HG03521 (cell line): Measurements from ENCODE around the gene DNAJC15.

Experiments used
- ATAC-seq: cut with Tn5 transposase; IDR thresholded peaks from one replicate; pipeline ENCODE4 v1.9.1; 2021; ENCODE audit warnings: mild to moderate bottlenecking, moderate library complexity; ENCODE audit not compliant: unreplicated experiment

DNAJC15 gene

DNA sequence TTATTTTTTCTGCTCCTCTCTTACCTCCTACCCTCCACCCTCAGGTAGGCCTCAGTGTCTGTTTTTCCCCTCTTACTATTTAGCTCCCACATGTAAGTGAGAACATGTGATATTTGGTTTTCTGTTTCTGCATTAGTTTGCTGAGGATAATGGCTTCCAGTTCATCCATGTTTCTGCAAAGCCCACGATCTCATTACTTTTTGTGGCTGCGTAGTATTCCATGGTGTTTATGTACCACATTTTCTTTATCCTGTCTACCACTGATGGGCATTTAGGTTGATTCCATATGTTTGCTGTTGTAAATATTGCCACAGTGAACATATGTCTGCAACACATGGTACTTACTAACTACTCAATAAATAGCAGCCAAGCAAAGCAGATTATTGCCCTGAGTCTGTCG is 56.8 kb downstream of the DNAJC15 start:
- ATAC-seq, result no peak

- no peak for ATAC-seq
Measured at GRCh38 chr13:43081866-43082265, 58.5 kb downstream of the DNAJC15 start.

GRCh38 chr13:43083750-43084149 is 60.4 kb downstream of the DNAJC15 start:
- ATAC-seq, result no peak

DNA sequence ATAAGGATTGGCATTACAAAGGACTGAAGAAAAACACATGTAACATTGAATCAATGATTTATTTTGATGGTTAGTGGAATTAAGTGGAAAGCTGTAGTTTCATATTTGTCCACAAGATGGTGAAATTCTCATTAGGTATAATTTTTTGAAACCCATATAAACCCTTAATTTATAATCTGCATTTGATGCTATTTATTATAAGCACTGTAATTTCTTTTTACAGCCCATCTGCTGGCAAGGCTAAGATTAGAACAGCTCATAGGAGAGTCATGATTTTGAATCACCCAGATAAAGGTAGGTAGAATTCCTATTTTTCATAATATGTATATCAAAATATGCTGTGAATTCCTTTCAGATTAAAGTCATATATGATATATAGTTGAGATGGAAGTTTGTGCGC is 62.2 kb downstream of the DNAJC15 start:
- ATAC-seq, result no peak

GRCh38 chr13:43086181-43086580 is 62.8 kb downstream of the DNAJC15 start:
- no peak for ATAC-seq

DNA sequence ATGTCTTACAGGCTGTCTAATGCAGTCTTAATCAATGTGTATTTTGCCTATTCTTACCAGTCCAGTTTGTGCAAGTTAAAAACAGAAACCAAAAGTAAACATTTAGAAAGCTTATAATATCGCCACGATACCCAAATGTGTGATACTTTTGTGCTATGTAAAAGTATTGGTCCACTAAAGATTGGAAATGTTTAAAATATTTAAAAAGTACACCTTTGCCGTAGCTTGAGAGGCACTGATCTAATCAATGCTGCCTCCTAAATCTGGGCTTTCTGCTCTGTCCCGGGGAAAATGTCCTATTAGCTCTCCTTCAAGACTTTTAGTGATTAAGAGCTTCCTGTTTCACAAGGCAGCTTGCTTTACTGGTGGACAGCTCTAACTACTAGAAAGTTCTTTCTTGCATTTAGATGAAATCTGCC is 64.7 kb downstream of the DNAJC15 start:
- no peak for ATAC-seq

DNA sequence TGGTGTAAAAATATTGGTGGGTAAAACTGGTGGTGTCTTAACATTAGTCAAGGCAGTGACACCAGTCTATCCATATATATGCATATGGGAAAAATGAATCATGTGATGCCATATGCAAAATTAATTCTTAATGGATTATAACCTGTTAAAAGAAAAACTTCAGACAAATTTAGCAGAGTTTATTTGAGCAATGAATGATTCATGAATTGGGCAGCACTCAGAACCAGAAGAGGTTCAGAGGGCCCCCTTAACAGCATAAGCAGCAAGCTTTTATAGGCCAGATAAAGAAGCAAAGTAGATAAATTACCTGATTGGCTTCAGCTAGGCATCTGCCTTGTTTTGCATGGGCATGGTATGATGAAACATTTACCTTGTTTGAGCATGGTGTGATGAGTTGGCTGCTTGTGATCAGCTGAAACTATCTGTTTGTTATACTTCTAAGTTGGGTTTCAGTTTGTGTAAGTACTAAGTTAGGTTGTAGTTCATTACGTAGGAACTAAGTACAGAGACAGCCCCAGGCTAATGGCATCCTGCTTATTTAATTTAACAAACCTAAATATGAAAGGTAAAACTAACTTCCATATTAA is 66.6 kb downstream of the DNAJC15 start:
- no peak for ATAC-seq

DNA sequence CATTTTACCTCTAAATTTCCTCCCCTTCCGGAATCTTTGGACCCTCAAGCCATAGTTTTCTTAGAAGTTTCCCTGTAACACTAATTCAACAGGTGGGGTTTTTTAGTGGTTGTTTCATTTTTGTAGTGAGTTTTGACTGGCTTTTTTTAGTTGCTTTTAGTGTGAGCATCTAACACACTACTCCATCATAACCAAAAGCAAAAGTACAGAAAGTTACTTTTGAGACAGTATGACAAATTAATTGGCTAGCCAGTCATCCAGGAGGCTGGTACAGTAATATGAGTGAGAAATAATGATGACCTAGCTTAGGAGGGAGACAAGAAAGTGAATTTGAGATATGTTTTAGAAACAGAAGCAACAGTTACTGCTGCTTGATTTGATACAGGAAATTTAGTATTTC is 71.5 kb downstream of the DNAJC15 start:
- ATAC-seq, result peak; percentile 67

DNA sequence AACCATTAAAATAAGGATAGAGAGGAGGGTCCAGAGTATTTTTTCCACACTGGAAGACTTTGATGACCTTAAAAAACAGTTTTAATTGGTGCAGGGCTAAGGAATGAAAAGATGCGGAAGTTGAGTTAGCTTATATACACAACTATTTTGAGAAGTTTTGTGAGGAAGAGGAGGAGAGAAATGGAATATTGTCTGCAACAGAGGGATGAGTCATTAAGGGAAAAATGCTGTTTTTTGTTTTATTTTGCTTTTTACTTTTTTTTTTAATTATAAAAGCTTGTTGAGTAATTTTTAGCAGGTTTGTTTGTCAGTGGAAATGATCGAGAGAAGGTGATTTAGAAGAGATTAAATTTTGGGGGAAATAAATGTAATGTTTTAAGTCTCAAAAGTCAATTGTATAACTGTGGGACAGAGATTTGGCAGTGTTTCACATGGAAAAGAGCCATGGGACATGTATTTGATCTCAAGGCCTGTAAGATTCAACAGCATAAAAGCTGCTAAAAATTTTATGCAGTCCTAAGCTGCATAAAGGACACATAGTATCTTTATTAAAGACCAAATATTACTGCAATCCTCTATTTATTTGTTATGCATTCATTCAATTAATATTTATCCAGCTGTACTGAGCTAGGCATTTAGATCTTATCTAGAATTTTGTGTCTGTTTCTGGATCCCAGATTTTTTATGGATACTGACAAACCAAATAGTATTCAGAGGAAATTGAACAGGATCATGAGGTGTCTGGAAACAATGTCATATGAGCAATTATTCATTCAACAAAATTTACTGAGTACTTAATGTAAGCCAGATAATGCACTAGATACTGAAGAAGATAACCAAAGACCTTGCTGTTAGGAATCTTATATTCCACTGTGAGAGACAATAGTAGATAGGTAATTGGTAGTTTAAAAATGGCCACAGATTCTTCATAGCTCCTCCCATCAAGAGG is 72.7 kb downstream of the DNAJC15 start:
- no peak for ATAC-seq

DNA sequence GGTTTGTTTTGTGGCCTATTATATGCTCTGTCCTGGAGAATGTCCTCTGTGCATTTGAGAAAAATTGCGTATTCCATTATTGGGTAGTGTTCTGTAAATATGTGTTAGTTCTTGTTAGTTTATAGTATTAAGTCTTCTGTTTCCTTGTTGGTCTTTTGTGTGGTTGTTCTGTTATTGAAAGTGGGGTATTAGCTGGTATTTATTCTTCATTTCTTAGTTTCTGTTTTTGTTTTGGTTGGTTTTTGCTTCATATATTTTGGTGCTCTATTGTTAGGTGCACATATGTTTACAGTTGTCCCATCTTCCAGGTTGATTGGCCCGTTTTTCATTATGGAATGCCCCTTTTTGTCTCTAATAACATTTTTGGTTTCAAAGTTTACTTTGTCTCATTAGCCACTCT is 77.3 kb downstream of the DNAJC15 start:
- ATAC-seq, result no peak

GRCh38 chr13:43102304-43102703 is 78.9 kb downstream of the DNAJC15 start:
- no peak for ATAC-seq

- ATAC-seq, result no peak
Measured at GRCh38 chr13:43107780-43108179, 84.4 kb downstream of the DNAJC15 start.

DNA sequence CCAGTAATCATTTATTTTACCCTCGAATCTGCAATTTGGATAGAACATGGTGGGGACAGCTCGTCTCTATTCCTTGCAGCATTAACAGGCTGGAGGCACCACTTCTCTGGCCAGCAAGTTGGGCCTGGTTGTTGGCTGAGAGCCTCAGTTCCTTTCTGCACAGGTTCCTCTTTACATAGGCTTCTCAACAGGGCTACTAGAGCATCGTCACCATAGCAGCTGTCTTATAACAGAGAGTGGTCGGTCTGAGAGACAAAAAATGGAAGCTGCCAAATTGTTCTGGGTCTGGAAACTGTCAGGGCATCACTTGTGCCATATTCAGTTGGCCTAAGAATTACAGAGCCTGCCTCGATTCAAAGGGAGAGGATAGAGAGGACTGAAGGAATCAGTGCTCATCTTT is 86.7 kb downstream of the DNAJC15 start:
- ATAC-seq, result no peak

DNA sequence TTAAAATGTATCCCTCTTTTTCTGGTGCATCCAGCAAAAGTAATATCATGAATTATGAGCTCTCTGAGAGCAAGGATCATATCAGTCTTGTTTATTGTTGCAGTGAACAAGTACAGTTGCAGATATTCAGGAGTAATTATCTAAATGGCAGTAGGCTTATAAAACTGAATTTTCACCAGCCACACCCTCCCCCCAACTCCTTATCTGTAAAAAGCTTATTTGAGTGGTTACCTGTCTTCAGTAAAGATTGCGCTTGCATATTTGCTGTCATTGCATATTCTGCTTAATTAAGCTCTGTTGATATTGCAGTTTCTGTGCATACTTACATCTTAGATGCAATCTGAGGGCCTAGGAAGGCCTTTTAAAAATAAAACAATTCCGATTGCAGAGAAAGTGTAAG is 87.3 kb downstream of the DNAJC15 start:
- no peak for ATAC-seq

DNA sequence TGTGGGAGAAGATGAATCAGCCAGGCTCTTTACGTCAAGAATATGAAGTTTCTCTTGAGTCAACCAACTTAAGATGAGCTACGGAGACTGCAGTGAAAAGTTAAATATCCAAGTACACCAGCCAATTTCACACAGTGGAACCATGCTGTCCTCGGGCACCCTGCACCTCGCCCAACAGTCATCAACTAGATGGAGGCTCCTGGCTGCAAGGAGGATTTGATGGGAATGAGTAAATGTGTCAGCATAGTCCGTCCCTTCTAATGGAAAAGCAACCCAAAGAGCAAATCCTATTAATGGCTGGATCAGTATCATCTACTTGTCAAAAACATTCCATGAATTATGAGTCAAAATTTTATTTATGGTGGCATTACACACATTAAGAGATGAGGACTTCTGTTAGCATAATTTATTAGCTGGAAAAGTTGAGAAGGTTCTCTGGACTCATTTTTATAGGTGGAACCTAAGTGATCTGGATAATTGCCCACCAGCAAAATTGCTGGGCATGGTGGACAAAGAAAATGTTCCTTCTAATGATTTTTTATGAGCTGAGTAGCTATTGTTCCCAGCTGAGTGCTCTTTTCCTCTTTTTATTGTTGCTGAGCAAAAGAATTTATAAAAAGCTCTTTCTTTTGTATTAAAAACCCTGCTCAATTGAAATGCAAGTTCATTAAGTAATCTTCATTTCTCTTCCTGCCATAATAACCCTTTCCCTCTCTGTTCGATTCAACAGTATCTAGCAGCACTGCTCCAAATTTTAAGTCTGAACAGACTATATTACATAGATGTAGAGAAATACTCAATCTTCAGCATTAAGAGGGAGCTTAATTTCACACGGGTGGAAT is 88.4 kb downstream of the DNAJC15 start:
- no peak for ATAC-seq

- no peak for ATAC-seq
Measured at GRCh38 chr13:43113603-43114002, 90.2 kb downstream of the DNAJC15 start.

- no peak for ATAC-seq
Measured at GRCh38 chr13:43114504-43114903, 91.1 kb downstream of the DNAJC15 start.

GRCh38 chr13:43115141-43115540 is 91.8 kb downstream of the DNAJC15 start:
- no peak for ATAC-seq

- ATAC-seq, result no peak
Measured at GRCh38 chr13:43116242-43116641, 92.9 kb downstream of the DNAJC15 start.

DNA sequence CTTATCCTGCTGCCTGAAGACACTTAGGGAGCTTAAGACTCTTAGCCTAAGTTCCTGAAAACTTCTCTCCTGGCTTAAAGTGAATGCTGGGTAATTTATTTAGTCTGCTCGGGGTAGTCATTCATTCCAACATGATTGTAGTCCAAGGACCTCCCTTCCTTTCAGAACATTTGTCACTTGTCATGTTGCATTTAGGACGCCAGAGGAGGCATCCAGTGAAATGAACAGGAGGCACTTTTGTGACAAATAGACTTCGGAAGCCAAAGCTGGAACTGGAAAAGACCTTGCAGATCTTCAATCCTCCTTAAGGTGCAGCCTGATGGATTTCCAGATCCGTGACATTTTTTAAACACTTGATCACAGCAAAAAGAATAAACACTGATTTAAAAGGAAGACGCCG is 95.1 kb downstream of the DNAJC15 start:
- ATAC-seq, result no peak

DNA sequence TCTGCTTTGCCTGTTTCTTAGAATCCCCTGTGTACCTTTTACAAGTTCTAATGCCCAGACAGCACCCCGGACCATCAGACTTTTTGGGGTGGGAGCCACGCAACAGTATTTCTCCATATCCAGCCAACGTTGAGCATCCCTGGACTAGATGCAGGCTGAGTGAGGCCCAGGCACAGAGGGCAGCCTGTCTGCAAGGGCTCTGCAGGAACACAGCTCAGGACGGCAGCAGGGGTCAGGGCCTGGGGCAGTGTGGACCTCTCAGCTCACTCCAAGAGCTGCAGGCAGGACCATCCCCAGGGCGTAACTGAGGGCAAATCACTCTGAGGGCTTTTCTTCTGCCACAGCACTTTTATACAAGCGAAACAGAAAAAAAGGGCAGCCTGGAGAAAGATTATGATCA is 95.8 kb downstream of the DNAJC15 start:
- ATAC-seq, result no peak

DNA sequence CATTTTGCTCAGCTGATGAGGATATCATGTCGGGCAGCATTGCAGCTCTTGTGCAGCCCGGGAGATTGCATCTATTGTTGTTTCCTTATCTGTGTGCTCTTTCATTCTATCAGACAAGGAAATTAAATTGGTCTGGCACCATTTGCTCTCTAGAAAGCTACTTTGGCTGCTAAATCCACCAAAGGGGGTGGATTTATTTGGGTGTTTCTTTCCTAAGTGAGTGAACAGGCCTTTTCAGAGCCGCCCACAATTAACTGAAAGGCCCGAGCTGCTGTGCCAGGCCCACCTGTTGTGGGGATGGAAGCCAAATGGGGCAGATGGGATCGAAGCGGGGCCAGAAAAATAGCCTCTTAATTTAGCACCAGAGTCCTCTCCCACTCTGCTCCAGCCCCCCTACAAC is 99.4 kb downstream of the DNAJC15 start:
- no peak for ATAC-seq
